ENCODE measurements around the gene STK16. TPM values are rescaled to one million over a fixed set of nuclear protein-coding genes. Genes with fewer than 3 reads are reported as not detected.
"Not testable (repeated sequence)": the region's sequence is repeated elsewhere in the genome, so short reads cannot be mapped to it uniquely, and the experiment has no call there.

Gene STK16
- total and polyA plus RNA-seq, 4 donors = 5.8 to 44.3 (median 23.7) TPM

DNA sequence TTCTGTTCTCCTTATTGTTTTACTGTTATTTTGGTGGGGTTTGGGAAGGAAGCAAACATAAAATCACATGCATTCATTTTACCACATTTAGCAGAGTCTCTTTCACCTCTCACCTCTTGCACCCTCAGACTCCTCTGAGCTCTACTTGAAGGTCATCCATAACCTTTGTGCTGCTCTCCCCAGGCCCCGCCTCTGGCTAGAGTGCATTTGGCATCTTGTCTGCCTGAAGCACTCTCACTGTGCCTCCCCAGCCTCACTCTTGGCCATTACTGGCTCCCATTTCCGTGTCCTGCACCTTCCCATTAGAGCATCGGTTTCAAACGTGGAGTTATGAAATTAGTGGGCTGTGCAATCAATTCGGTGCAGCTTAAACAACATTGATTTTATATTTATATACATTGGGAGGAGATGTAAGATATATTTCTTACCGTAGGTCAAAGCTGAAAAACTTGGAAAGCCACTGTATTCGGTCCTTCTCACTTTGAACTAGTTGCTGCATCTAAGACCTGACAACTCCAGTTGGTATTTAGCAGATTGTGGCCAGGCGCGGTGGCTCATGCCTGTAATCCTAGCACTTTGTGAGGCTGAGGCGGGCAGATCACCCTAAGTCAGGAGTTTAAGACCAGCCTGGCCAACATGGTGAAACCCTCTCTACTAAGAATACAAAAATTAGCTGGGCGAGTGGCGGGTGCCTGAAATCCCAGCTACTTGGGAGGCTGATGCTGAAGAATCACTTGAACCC lies 45.6 kb upstream of the STK16 start:
- WGBS = 90% methylated on average over 12 of the region's 12 CpGs
- Histone ChIP-seq H3K4me1 (ENCODE audit: control insufficient read depth in 4 of 4, insufficient read depth in 4 of 4, low read length in 3 of 4) (no peaks in the 10 kb centered on the region), H3K9ac (ENCODE audit: low read depth in 1 of 2, low read length in 2 of 2) (no peak overlapping the region), H3K27ac (ENCODE audit: low read depth in 1 of 2, low read length in 2 of 2) (no peak overlapping the region), H3K27me3 (ENCODE audit: control insufficient read depth in 4 of 4, insufficient read depth in 4 of 4, low read length in 3 of 4) (no peaks in the 10 kb centered on the region), H3K9me3 (ENCODE audit: control insufficient read depth in 4 of 4, low read length in 3 of 4) (no peaks in the 10 kb centered on the region), H3K4me3 (ENCODE audit: low read depth in 1 of 3, low read length in 3 of 3) (no peak overlapping the region), H3K36me3 (ENCODE audit: control insufficient read depth in 4 of 4, insufficient read depth in 3 of 4, low read depth in 1 of 4, low read length in 3 of 4) (no peaks in the 10 kb centered on the region)
- DNase-seq (ENCODE audit: low spot score) = no peak
- TF ChIP-seq FOXA1 (IDR thresholded peaks at IDR 0.05) (no peak), HNF4A (conservative IDR thresholded peaks at IDR 0.05) (no peak), SP1 (IDR thresholded peaks at IDR 0.05) (no peak), NR2F2 (IDR thresholded peaks at IDR 0.05) (no peak), YY1 (IDR thresholded peaks at IDR 0.05) (no peak), HNF4G (IDR thresholded peaks at IDR 0.05) (no peak), RXRA (IDR thresholded peaks at IDR 0.05) (no peak), GABPA (IDR thresholded peaks at IDR 0.05 in 1 of 2, conservative IDR thresholded peaks at IDR 0.05 in 1 of 2) (no peak), RAD21 (IDR thresholded peaks at IDR 0.05) (no peak), ATF3 (IDR thresholded peaks at IDR 0.05) (no peak), MAX (IDR thresholded peaks at IDR 0.05) (no peak), EGR1 (IDR thresholded peaks at IDR 0.05; ENCODE audit: low read depth in 2 of 2) (no peak), FOXA2 (IDR thresholded peaks at IDR 0.05) (no peak), JUND (IDR thresholded peaks at IDR 0.05) (no peak), TAF1 (conservative IDR thresholded peaks at IDR 0.05) (no peak)
- TF ChIP-seq, protein P1, sequence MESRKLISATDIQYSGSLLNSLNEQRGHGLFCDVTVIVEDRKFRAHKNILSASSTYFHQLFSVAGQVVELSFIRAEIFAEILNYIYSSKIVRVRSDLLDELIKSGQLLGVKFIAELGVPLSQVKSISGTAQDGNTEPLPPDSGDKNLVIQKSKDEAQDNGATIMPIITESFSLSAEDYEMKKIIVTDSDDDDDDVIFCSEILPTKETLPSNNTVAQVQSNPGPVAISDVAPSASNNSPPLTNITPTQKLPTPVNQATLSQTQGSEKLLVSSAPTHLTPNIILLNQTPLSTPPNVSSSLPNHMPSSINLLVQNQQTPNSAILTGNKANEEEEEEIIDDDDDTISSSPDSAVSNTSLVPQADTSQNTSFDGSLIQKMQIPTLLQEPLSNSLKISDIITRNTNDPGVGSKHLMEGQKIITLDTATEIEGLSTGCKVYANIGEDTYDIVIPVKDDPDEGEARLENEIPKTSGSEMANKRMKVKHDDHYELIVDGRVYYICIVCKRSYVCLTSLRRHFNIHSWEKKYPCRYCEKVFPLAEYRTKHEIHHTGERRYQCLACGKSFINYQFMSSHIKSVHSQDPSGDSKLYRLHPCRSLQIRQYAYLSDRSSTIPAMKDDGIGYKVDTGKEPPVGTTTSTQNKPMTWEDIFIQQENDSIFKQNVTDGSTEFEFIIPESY (IDR thresholded peaks at IDR 0.05) = no peak
- TF ChIP-seq, protein P2, sequence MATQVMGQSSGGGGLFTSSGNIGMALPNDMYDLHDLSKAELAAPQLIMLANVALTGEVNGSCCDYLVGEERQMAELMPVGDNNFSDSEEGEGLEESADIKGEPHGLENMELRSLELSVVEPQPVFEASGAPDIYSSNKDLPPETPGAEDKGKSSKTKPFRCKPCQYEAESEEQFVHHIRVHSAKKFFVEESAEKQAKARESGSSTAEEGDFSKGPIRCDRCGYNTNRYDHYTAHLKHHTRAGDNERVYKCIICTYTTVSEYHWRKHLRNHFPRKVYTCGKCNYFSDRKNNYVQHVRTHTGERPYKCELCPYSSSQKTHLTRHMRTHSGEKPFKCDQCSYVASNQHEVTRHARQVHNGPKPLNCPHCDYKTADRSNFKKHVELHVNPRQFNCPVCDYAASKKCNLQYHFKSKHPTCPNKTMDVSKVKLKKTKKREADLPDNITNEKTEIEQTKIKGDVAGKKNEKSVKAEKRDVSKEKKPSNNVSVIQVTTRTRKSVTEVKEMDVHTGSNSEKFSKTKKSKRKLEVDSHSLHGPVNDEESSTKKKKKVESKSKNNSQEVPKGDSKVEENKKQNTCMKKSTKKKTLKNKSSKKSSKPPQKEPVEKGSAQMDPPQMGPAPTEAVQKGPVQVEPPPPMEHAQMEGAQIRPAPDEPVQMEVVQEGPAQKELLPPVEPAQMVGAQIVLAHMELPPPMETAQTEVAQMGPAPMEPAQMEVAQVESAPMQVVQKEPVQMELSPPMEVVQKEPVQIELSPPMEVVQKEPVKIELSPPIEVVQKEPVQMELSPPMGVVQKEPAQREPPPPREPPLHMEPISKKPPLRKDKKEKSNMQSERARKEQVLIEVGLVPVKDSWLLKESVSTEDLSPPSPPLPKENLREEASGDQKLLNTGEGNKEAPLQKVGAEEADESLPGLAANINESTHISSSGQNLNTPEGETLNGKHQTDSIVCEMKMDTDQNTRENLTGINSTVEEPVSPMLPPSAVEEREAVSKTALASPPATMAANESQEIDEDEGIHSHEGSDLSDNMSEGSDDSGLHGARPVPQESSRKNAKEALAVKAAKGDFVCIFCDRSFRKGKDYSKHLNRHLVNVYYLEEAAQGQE (IDR thresholded peaks at IDR 0.05) = no peak
- TF ChIP-seq, protein P3, sequence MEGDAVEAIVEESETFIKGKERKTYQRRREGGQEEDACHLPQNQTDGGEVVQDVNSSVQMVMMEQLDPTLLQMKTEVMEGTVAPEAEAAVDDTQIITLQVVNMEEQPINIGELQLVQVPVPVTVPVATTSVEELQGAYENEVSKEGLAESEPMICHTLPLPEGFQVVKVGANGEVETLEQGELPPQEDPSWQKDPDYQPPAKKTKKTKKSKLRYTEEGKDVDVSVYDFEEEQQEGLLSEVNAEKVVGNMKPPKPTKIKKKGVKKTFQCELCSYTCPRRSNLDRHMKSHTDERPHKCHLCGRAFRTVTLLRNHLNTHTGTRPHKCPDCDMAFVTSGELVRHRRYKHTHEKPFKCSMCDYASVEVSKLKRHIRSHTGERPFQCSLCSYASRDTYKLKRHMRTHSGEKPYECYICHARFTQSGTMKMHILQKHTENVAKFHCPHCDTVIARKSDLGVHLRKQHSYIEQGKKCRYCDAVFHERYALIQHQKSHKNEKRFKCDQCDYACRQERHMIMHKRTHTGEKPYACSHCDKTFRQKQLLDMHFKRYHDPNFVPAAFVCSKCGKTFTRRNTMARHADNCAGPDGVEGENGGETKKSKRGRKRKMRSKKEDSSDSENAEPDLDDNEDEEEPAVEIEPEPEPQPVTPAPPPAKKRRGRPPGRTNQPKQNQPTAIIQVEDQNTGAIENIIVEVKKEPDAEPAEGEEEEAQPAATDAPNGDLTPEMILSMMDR (IDR thresholded peaks at IDR 0.05; ENCODE audit: low read depth, low read length, missing input control) = no peak

- not testable (repeated sequence) for H3K4me3 ChIP-seq (ENCODE audit: low read depth in 1 of 3, low read length in 3 of 3); DNase-seq (ENCODE audit: low spot score); H3K36me3 ChIP-seq (ENCODE audit: control insufficient read depth in 4 of 4, insufficient read depth in 3 of 4, low read depth in 1 of 4, low read length in 3 of 4); H3K4me1 ChIP-seq (ENCODE audit: control insufficient read depth in 4 of 4, insufficient read depth in 4 of 4, low read length in 3 of 4); H3K27ac ChIP-seq (ENCODE audit: low read depth in 1 of 2, low read length in 2 of 2); H3K9me3 ChIP-seq (ENCODE audit: control insufficient read depth in 4 of 4, low read length in 3 of 4); H3K27me3 ChIP-seq (ENCODE audit: control insufficient read depth in 4 of 4, insufficient read depth in 4 of 4, low read length in 3 of 4); H3K9ac ChIP-seq (ENCODE audit: low read depth in 1 of 2, low read length in 2 of 2)
- 86% methylated on average over 25 of the region's 26 CpGs for WGBS
Measured at GRCh38 chr2:219200502-219201326, 44.6 kb upstream of the STK16 start.

DNA sequence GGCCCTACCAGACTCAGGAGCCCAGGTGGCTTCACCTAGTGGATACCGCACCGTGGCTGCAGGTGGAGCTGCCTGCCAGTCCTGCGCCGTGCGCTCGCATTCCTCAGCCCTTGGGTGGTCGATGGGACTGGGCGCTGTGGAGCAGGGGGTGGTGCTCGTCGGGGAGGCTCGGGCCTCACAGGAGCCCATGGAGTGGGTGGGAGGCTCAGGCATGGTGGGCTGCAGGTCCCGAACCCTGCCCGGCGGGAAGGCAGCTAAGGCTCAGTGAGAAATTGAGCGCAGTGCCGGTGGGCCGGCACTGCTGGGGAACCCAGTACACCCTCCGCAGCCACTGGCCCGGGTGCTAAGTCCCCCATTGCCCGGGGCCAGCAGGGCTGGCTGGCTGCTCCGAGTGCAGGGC lies 43.9 kb upstream of the STK16 start:
- not testable (repeated sequence) for DNase-seq (ENCODE audit: low spot score); H3K9me3 ChIP-seq (ENCODE audit: control insufficient read depth in 4 of 4, low read length in 3 of 4)
- WGBS = 93% methylated on average over 21 of the region's 21 CpGs

More for the DNA sequence above, 43.9 kb upstream of the STK16 start:
- H3K4me3 ChIP-seq (ENCODE audit: low read depth in 1 of 3, low read length in 3 of 3); H3K9ac ChIP-seq (ENCODE audit: low read depth in 1 of 2, low read length in 2 of 2); H3K36me3 ChIP-seq (ENCODE audit: control insufficient read depth in 4 of 4, insufficient read depth in 3 of 4, low read depth in 1 of 4, low read length in 3 of 4); H3K27me3 ChIP-seq (ENCODE audit: control insufficient read depth in 4 of 4, insufficient read depth in 4 of 4, low read length in 3 of 4); H3K4me1 ChIP-seq (ENCODE audit: control insufficient read depth in 4 of 4, insufficient read depth in 4 of 4, low read length in 3 of 4); H3K27ac ChIP-seq (ENCODE audit: low read depth in 1 of 2, low read length in 2 of 2): not testable (repeated sequence)

All from liver (tissue), 9 donors.